Stimulated activated CD4-positive, alpha-beta T cell treated with anti-CD3 and anti-CD28 coated beads, Interleukin-4, amount 100 ng/mL, for 24 hours (primary cell): Measurements from ENCODE around the gene IL6R.

ENCODE experiments used
- DNase-seq: peaks from one replicate; pipeline ENCODE4 v3.0.0-alpha.2; 2020

The IL6R gene

DNA sequence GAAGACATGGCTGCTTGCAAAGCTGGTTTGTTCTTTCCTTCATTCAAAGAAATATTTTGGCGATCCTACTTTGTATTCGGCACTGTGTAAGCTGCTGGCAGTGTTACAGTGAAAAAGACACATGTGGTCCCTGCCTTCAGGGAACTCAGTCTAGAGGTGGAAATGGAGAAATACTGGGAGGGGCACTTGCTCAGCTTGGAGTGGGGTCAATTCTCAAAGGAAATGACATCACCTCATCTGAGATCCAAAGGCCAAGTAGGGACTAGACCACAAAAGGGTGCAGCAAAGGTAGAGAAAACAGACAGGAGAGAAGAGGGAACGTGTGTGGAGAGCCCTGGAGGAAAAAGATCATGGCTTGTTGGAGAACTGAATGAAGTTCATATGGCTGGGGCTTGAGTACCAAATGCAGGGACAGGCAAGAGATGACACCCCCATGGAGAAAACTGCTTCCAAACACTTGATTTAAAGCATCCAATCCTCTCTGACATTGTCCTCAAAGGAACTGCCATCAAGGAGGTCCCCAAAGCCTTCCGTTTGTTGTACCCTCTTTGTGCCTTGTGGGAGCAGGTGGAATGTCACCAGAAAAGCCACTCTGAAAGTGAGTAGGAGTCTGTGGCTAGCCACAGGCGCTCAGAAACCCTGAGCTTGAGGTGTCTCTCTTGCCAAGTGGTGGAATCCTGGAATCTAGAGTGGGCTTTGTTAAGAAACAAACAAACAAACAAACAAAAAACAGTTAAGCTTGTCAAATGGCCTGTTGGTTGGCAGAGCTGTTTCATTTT is 48.6 kb downstream of the IL6R start:
- DNase-seq, result no peak

DNA sequence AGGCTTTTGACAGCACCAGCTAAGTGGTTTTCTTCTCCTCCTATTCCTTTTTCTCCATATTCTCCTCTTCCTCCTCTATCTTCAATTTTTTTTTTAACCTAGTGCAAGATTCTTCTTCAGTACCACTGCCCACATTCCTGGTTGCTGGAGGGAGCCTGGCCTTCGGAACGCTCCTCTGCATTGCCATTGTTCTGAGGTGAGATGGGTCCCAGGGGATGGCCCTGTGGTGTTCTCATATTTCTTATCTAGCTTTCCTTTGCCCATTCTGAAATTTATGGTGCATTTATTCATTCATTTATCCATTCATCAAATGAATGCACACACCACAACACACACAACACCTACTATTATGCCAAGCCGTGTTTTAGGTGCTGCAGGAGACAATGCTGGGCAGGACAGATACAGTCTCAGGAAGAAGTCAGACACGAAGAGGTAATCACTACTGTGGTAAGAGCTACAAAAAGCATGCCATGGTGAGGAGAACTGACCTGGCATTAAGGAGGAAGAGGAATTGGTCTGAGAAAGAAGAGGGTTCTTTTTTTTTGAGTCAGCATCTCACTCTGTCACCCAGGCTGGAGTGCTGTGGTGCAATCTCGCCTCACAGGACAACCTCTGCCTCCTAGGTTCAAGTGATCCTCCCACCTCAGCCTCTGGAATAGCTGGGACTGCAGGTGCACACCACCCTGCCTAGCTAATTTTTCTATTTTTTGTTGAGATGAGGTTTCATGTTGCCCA is 49.4 kb downstream of the IL6R start:
- DNase-seq, result no peak

DNA sequence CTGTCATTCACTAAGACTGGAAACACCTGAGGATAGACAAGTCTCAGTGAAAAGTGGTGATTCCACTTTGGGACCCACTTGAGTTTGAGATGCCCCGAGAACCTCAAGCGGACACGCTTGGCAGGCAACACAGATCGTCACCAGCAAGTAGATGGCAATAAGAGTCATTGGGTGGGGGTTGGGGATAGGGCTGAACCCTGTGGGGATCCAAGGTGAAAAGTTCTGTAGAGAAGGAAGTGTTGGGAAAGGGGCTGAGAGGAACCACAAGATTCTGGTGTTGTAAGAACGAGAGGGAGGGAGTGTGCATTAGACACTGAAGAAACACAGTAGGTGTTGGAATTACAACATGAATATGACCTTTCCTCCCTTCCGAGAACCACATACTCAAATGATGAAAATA is 51.5 kb downstream of the IL6R start:
- no peak for DNase-seq

DNA sequence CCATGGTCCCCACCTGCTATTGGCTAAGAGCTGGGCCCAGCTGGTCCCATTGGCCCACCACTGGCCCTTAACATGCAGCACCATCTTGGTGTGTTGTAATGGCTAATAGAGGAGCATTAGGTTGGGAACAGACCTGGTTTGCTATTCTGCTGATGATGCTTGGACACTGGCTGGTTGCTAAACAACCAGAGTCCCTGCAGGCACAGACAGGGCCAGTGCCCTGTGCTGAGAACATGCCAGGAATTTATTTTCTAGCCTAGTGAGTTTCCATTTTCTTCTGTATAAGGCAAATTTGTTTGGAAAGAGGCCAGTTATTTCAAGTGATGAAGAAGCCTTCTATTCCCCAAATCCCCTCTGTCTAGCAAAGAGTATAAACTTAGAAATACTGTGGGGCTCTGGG is 53.9 kb downstream of the IL6R start:
- no peak for DNase-seq

DNA sequence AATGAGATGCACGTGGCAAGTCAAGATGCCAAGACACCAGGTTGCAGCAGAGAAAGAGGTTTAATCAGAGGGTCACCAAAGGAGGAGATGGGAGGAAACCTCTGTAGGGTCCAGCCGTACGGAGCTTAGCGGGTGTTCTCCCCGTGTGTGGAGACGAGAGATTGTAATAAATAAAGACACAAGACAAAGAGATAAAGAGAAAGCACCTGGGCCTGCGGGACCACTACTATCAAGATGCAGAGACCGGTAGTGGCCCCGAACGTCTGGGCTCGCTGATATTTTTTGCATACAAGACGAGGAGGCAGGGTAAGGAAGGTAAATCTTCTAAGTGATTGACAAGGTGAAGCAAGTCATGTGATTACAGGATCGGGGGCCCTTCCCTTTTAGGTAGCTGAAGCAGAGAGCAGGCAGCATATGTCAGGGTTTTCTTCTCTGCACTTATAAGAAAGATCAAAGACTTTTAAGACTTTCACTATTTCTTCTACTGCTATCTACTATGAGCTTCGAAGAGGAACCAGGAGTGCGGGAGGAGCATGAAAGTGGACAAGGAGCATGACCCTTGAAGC is 55.6 kb downstream of the IL6R start:
- DNase-seq, result no peak

DNA sequence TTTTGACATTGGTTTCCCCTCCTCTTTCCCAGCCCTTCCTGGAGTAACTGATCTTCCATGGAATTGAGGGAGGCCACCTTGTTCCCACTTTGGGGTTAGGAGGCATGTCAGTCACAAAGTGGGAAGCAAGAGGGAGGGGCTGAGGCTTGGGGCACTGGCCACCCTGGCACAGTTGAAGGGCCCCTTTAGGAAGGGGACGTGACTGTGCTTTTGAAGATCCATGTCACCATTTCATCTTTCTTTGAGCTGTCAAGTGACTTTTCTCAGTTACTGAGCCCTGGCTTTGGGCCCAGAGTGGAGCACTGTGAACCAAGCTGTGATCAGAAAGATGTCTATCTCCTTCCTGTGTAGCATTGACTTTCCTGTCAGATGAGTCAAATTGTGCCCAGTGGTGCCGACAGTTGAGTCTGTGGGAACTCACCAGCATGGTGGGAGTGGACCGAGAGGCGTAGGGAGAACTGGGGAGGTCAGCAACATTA is 58.4 kb downstream of the IL6R start:
- DNase-seq, result peak; percentile 66

DNA sequence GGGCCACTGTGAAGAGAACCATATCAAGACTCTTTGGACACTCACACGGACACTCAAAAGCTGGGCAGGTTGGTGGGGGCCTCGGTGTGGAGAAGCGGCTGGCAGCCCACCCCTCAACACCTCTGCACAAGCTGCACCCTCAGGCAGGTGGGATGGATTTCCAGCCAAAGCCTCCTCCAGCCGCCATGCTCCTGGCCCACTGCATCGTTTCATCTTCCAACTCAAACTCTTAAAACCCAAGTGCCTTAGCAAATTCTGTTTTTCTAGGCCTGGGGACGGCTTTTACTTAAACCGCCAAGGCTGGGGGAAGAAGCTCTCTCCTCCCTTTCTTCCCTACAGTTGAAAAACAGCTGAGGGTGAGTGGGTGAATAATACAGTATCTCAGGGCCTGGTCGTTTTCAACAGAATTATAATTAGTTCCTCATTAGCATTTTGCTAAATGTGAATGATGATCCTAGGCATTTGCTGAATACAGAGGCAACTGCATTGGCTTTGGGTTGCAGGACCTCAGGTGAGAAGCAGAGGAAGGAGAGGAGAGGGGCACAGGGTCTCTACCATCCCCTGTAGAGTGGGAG is 60.6 kb downstream of the IL6R start:
- no peak for DNase-seq

DNA sequence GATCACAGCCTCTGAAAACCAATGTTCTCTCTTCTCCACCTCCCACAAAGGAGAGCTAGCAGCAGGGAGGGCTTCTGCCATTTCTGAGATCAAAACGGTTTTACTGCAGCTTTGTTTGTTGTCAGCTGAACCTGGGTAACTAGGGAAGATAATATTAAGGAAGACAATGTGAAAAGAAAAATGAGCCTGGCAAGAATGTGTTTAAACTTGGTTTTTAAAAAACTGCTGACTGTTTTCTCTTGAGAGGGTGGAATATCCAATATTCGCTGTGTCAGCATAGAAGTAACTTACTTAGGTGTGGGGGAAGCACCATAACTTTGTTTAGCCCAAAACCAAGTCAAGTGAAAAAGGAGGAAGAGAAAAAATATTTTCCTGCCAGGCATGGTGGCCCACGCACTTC is 61.1 kb downstream of the IL6R start:
- no peak for DNase-seq

DNA sequence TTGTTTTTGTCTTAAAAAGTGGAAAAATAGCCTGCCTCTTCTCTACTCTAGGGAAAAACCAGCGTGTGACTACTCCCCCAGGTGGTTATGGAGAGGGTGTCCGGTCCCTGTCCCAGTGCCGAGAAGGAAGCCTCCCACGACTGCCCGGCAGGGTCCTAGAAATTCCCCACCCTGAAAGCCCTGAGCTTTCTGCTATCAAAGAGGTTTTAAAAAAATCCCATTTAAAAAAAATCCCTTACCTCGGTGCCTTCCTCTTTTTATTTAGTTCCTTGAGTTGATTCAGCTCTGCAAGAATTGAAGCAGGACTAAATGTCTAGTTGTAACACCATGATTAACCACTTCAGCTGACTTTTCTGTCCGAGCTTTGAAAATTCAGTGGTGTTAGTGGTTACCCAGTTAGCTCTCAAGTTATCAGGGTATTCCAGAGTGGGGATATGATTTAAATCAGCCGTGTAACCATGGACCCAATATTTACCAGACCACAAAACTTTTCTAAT is 61.8 kb downstream of the IL6R start:
- no peak for DNase-seq

DNA sequence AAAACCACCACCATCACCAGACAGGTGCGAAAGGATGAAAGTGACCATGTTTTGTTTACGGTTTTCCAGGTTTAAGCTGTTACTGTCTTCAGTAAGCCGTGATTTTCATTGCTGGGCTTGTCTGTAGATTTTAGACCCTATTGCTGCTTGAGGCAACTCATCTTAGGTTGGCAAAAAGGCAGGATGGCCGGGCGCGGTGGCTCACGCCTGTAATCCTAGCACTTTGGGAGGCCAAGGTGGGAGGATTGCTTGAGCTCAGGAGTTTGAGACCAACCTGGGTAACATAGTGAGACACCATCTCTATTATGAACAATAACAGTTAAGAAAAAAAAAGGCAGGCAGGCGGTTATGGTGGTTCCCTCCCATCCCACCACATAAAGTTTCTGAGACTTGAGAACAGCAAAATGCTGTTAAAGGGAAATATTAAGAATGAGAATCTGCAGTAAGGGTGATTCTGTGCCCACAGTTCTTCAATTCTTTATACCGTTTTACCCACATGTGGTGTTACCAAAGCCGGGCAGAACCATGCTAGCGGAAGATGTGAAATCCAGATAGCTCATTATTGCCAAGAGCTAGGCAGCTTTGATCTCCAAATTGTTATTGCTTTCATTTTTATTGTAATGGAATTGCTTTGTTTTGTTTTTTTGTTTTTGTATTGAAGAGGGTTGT is 62.4 kb downstream of the IL6R start:
- peak; percentile 24 for DNase-seq

DNA sequence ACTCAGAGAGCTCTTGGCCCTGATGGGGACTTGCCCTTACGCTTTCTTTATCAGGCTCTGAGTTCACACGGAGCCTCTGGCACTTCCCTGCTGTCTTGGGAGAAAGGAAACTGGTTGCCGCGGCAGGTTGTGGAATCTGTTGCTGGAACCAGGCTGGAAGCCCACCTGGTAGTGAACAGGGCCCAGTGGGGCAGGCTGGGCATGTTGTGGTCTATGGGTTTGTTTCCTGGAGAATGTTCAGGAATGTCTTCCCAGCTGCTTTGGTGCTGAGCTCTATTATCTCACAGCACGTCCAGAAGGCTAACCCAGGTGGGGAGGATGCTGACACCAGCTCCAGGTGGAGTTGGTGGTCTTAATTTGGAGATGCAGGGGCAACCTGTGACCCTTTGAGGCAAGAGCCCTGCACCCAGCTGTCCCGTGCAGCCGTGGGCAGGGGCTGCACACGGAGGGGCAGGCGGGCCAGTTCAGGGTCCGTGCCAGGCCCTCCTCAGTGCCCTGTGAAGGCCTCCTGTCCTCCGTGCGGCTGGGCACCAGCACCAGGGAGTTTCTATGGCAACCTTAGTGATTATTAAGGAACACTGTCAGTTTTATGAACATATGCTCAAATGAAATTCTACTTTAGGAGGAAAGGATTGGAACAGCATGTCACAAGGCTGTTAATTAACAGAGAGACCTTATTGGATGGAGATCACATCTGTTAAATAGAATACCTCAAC is 63.5 kb downstream of the IL6R start:
- no peak for DNase-seq

DNA sequence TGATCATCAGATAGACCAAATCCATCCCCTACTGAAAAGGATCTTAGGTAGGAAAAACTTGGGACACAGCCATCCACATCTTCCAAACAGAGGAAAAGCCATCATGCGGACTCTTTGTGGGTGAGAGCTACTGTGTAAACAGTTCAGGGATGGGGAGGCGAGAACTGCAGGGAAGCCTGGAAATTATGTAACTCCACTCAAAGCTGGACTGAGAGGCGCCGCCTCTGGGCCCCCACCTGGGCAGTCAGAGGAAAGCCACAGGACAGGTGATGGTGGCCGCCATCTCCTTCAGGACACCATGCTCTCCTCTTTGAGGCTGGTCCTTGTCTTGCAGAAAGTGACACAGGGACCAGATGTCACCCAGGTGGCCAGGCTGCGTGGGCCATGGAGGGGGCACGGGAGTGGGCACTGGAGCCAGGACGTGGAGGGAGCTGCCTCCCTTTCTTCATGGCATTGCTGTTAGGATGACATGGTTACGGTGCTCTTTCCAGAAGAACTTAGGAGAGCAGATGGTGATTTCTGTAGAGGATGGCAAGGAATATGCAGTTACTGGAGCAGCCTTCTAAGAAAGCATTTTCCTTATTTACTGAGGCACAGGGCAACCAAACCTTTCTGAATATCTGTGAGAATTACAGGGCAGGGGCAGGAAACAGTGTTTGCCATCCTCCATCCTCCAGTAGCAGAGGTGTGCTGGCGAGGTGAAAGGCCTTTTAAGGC is 64.9 kb downstream of the IL6R start:
- DNase-seq, result no peak

DNA sequence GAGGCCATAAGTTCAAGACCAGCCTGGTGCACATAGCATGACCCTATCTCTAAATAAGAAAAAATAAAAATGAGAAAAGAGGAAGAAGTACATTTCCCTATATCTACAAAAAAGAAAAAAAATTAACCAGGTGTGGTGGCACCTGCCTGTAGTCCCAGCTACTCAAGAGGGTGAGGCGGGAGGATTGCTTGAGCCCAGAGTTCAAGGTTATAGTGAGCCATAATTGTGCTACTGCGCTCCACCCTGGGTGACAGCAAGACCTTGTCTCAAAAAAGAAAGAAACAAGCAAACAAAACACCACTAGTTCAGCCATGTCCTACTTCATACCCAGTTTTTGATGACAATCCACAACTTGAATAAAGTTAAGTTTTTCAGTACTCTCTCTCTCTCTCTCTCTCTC is 66.2 kb downstream of the IL6R start:
- no peak for DNase-seq

DNA sequence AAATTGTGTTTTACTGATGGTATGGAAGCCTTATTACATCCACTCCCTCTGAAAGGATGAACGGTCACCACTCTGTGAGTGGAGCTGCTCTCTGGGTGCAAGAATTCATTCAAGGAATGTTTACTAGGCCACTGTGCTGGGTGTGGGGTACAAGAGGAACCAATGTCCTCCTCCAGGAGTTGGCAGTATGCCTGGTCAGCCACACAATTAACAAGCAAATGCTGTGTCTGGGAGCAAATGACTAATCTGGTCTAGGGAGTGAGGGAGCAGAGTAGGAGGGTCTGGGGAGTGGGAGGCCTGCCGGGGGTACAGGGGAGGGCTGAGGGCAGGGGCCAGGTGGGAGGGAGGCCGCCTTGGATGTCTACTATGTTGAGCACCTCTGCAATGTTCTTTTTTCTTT is 69.7 kb downstream of the IL6R start:
- no peak for DNase-seq

DNA sequence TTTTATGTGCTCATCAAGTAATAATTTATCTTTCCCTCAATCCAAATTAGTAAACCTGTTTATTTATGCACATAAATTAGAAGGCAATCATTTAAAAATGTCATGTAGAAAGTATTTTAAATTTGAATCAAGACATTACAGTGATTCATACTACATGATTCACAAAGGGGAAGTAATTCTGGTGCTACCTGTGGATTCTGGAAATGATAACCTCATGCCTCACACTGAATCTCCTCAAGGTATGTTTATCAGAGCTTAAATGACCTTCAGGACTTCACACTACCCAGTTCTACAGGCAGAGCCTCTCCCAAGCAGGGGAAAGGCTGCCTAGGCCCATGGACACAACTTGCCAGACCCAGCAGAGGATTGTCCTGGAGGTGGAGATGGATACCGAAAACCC is 71.6 kb downstream of the IL6R start:
- DNase-seq, result no peak

DNA sequence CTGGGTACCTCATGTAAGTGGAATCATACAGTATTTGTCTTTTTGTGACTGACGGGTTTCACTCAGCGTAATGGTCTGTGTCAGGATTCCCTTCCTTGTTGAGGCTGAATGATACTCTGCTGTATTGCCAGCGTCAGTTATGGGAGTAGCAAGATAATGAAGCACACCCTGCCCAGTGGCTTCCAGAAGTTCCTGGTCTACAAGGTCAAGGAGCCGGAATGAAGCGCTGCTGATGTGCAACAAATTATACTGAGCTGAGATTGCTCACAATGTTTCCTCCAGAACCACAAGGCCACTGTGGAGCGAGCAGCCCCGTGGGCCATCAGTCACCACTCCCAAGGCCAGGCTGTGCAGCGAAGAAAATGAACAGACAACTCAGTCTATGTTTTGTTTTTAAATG is 72.9 kb downstream of the IL6R start:
- DNase-seq, result no peak

DNA sequence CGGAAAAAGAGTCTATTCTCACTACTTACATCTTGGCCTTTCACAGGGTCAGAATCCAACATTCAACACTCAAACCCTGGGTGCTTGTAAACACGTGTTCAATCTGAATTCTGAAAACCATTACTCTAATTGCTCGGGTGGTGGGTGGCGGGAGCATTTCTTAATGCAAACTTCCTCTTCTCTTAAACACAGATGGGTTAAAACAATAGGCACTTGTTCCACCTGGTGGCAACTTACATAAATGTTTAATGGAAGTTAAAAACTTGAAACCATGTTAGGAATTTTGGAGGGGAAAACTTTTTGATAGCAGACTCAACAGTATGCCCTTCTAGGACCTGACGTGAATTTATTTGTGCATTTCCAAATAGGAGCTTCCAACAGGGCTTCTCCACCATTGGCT is 73.5 kb downstream of the IL6R start:
- DNase-seq, result peak; percentile 38

DNA sequence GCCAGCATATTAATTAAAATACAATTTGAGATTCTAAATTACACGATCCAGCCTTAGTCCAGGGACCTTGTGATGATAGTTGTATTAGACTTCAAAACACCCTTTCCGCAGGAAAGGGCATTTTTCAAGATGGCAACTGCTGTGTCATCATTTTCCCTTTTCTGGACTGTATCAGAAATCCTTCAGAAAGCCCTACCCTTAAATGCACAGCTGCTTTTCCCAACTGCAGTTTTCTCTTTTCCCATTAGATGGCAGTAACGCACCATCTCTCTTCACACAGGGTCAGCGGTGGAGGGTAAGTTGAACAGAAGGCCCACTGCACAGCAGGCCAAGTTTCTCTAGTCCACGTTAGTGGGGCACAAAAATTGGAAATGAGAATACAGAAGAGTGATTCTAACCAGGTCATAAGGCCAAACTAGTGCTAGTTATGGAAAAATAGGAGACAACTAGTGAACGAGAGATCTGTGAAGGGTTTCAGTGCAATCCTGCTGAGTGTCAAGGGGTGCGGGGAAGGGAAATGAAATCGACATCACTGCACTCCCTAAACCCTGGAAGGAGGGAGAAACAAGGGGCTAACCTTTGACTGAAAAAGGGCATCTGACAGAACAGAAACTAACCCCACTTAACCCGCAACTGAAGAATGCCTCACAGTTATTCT is 74.8 kb downstream of the IL6R start:
- peak; percentile 72 for DNase-seq

DNA sequence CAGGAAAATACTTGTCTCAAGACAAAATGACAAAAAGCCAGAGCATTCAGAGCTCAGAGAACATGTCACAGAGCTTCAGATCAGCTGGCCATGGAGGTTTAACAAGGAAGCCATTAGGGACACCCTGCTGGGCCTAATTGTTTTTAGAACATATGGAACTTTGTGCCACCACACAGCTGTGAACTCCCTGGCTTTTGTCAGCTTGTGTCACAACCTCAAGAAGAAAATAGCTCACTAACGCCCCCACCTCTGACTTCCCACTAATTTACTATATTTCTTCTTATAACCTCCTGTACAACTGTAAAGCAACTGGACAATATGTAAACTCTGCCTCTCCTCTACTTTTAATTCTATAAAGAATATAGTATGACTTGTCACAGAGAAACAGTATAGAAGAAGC is 75.9 kb downstream of the IL6R start:
- no peak for DNase-seq

DNA sequence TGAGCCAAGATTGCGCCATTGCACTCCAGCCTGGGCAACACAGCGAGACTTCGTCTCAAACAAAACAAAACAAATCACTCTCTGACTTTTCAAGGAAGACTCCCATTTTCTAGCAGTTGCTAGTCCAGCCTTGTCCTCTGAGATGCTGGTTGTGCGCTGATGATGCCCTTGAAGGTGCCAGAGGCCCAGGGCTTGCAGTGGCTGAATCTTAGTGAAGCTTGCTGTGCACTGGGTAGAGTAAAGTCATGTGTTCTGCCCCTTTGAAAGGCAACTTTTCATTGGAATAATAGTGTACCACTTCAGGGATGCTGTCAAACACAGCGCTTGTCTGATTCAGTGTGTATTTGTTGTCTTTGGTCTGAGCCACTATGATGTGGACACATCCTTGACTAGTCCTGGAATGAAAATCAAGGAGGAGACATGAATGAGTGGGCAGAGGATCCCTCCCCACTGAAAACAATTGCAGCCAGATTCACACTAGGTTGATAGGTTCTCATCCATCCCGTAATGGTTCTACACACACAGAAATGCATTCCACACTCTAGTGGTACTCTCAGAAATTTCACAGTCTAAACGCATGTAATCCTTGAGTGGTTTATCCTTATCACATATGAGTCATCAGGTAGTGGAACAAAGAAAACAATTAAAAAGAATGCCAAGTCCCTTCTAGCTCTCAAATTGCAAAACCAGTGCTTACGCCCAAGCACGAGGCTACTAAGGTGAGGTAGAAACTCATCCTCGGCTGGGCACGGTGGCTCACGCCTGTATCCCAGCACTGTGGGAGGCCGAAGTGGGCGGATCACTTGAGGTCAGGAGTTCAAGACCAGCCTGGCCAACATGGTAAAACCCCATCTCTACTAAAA is 79.0 kb downstream of the IL6R start:
- no peak for DNase-seq
